ENCODE data around the gene ARVCF. TPM values are rescaled to one million over a fixed set of nuclear protein-coding genes. Genes with fewer than 3 reads are reported as not detected.
A peak's percentile ranks its signal among the peaks of the same experiment; 100 is the strongest.

The ARVCF gene
- total RNA-seq, 3 donors from 2014 or later (not counting 1 experiment from before 2014, with no cell fraction given), result 37.8 to 62.0 (median 38.7) TPM

DNA sequence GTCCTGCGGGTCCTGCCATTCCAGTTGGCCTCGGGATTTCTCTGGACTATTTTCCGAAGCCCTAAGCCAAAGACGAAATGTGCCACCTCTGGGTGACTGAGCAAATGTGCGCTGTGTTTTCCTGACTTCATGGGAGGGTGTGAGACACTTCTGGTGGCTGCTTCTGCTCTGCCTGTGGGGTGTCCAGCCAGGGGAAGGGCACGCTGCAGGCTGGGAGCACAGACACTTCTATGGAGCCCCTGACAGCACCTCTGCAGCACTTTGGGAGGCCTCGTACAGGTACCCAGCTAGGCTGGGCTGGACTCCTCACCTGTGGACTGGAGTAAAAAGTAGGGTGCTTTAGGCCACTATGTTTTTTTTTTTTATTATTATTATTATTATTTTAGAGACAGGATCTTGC is 22.0 kb upstream of the ARVCF start:
- intact Hi-C loops (cut with micrococcal nuclease), result no loop called here
- no peaks in the 10 kb centered on the region for H3K27me3 Mint-ChIP-seq (ENCODE audit: low read depth in 2 of 2)
- H3K36me3 Mint-ChIP-seq, result no peaks in the 10 kb centered on the region

GRCh38 chr22:20037419-20037818 is 20.8 kb upstream of the ARVCF start:
- Histone ChIP-seq H3K36me3 (ENCODE audit: control insufficient read depth, insufficient read depth, low read length) (peaks cover 27% of the 10 kb centered on the region), H3K4me3 (ENCODE audit: low read length) (no peak overlapping the region), H3K4me1 (ENCODE audit: control insufficient read depth, insufficient read depth, low read length) (peaks cover 11% of the 10 kb centered on the region), H3K27me3 (ENCODE audit: control insufficient read depth, insufficient read depth, low read length) (no peaks in the 10 kb centered on the region), H3K27ac (ENCODE audit: low read length) (no peak overlapping the region), H3K9me3 (ENCODE audit: control insufficient read depth, insufficient read depth, low read length) (no peaks in the 10 kb centered on the region)
- intact Hi-C loops (cut with micrococcal nuclease), result no loop called here
- ATAC-seq, result no peak
- TF ChIP-seq CTCF (IDR thresholded peaks at IDR 0.05), result no peak
- H3K4me3 Mint-ChIP-seq, result no peak overlapping the region
- H3K4me1 Mint-ChIP-seq, result peaks cover 25 to 29% of the 10 kb centered on the region in 2 donors
- no peaks in the 10 kb centered on the region for H3K36me3 Mint-ChIP-seq
- peak overlapping the region in 1 of 2 donors; percentile 48 for H3K27ac Mint-ChIP-seq
- H3K27me3 Mint-ChIP-seq (ENCODE audit: low read depth in 2 of 2), result no peaks in the 10 kb centered on the region
- no peak for DNase-seq
- no peaks in the 10 kb centered on the region for H3K9me3 Mint-ChIP-seq
- 61% methylated on average over 3 of the region's 3 CpGs for WGBS (ENCODE audit: insufficient coverage)

More for the DNA sequence above, 22.0 kb upstream of the ARVCF start:
- Histone ChIP-seq H3K4me3 (ENCODE audit: low read length) (no peak overlapping the region), H3K27me3 (ENCODE audit: control insufficient read depth, insufficient read depth, low read length) (no peaks in the 10 kb centered on the region), H3K4me1 (ENCODE audit: control insufficient read depth, insufficient read depth, low read length) (no peaks in the 10 kb centered on the region), H3K9me3 (ENCODE audit: control insufficient read depth, insufficient read depth, low read length) (no peaks in the 10 kb centered on the region), H3K27ac (ENCODE audit: low read length) (no peak overlapping the region), H3K36me3 (ENCODE audit: control insufficient read depth, insufficient read depth, low read length) (peaks cover 37% of the 10 kb centered on the region)
- ATAC-seq (no peak), DNase-seq (no peak)
- no peak for TF ChIP-seq CTCF (IDR thresholded peaks at IDR 0.05)
- no peaks in the 10 kb centered on the region for H3K9me3 Mint-ChIP-seq
- 98% methylated on average over 7 of the region's 7 CpGs for WGBS (ENCODE audit: insufficient coverage)
- no peak overlapping the region for H3K4me3 Mint-ChIP-seq
- peaks cover 23 to 25% of the 10 kb centered on the region in 2 donors for H3K4me1 Mint-ChIP-seq
- H3K27ac Mint-ChIP-seq, result no peak overlapping the region

DNA sequence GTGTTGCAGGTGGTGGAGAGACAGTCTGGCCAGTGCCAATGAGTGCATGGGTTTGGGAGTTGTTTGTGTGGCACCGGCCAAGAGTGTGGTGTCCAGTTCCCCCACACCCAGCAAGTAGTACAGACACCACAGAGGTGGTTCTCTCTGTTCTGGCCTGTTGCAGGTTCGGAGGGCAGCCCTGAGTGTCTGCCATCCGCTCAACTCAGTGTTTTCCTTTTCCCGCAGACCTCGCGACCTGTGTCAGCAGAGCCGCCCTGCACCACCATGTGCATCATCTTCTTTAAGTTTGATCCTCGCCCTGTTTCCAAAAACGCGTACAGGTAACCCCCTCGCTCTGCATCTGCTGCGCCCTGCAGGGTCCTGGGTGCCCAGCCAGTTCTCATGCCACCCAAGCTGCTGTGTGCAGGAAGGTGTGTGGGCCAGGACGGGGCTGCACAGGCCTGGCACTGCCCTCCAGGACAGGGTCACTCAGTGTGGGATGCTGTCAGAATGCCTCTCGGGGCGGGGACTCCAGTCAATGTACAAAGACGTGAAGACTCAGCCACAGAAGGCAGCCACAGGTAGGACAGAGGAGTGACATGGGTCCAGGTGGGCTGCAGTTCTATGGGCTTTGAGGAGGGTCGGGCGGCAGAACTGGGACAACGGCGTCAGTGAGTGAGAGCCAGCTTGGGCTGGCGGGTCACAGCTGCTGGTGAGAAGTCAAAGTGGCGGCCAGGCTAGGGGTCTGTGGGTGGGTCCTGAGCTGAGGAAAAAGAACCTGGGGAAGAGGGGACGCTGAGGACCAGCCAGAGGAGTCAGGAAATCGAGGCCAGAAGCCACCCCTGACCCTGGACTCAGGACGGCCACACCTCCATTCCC is 20.1 kb upstream of the ARVCF start:
- Histone ChIP-seq H3K27me3 (ENCODE audit: control insufficient read depth, insufficient read depth, low read length) (no peaks in the 10 kb centered on the region), H3K36me3 (ENCODE audit: control insufficient read depth, insufficient read depth, low read length) (peaks cover 24% of the 10 kb centered on the region), H3K4me1 (ENCODE audit: control insufficient read depth, insufficient read depth, low read length) (peaks cover 17% of the 10 kb centered on the region), H3K9me3 (ENCODE audit: control insufficient read depth, insufficient read depth, low read length) (no peaks in the 10 kb centered on the region), H3K27ac (ENCODE audit: low read length) (no peak overlapping the region), H3K4me3 (ENCODE audit: low read length) (no peak overlapping the region)
- no peak overlapping the region for H3K4me3 Mint-ChIP-seq
- 94% methylated on average over 25 of the region's 25 CpGs for WGBS (ENCODE audit: insufficient coverage)
- no peak for ATAC-seq
- TF ChIP-seq CTCF (IDR thresholded peaks at IDR 0.05), result no peak
- no peaks in the 10 kb centered on the region for H3K27me3 Mint-ChIP-seq (ENCODE audit: low read depth in 2 of 2)
- no peaks in the 10 kb centered on the region for H3K9me3 Mint-ChIP-seq
- H3K27ac Mint-ChIP-seq, result no peak overlapping the region
- peaks cover 31 to 36% of the 10 kb centered on the region in 2 donors for H3K4me1 Mint-ChIP-seq
- intact Hi-C loops (cut with micrococcal nuclease), result no loop called here
- no peak for DNase-seq
- H3K36me3 Mint-ChIP-seq, result no peaks in the 10 kb centered on the region

Data from natural killer cell (primary cell).